OCI-LY7 (cell line): Measurements from ENCODE around the gene HDGFL3.

ENCODE experiments used
- CTCF ChIP-seq: fragments of 200-600 bp; sonication (generic); conservative IDR thresholded peaks from 2 replicates; pipeline ENCODE4 v1.5.1; 2014; ENCODE audit warnings: mild to moderate bottlenecking, antibody characterized with exemption, low read length, moderate library complexity, mixed read lengths
- EZH2phosphoT487 ChIP-seq: fragments of 200-600 bp; sonication (generic); IDR thresholded peaks from 2 replicates; pipeline ENCODE4 v1.6.1; 2018; ENCODE audit warnings: low read depth, borderline replicate concordance, mild to moderate bottlenecking, mixed run types, antibody characterized with exemption, low read length, moderate library complexity, mixed read lengths

DNA sequence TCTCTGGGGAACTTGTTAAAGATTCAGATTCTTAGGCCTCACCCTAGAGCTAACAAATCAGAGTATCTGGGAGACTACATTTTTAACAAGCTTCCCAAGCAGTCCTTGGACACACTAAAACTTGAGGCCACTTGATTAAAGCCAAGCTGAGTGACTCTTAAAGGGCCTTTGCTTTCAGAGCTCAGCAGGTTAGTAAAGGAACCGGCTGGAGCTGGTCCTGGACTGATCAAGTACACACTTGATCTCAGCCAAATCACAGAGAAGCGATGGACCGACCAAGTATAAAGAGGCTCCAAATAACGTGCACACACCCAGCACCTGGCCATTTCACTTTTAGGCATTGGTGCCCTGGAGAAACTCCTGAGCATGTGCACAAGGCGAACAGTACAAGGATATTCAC is 113.0 kb downstream of the HDGFL3 start:
- TF ChIP-seq CTCF (no peak), EZH2phosphoT487 (no peak)
